GM10266 (cell line): ENCODE data around the gene THSD1.
"Not testable (repeated sequence)": the region's sequence is repeated elsewhere in the genome, so short reads cannot be mapped to it uniquely, and the experiment has no call there.

Source experiments
- DNase-seq: peaks from one replicate; pipeline ENCODE4 v3.0.0; 2012; ENCODE audit errors: extremely low spot score
- TF ChIP-seq, protein P1 (sequence below): IDR thresholded peaks from 2 replicates; pipeline ENCODE4 v1.5.1; 2012; ENCODE audit warnings: mild to moderate bottlenecking, low read depth; ENCODE audit not compliant: control insufficient read depth, insufficient read depth; ENCODE audit errors: missing control alignments

Gene THSD1

DNA sequence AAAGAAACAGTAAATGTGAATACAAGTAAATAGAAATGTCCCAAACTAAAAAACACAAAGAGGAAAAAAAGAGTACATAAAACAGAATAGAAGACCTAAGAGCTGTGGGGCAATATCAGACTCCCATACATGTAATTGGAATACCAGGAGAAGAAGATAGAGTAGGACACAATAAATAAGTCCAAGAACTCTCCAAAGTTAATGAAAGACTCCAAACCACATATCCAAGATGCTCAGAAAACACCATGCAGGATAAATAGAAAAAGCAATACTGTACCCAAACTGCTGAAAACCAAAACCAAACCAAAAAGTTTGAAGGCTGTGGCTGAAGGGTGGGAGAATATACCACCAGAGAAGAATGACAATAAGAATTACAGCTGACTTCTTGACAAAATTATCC lies 18.3 kb downstream of the THSD1 start:
- no peak for DNase-seq
- TF ChIP-seq, protein P1, sequence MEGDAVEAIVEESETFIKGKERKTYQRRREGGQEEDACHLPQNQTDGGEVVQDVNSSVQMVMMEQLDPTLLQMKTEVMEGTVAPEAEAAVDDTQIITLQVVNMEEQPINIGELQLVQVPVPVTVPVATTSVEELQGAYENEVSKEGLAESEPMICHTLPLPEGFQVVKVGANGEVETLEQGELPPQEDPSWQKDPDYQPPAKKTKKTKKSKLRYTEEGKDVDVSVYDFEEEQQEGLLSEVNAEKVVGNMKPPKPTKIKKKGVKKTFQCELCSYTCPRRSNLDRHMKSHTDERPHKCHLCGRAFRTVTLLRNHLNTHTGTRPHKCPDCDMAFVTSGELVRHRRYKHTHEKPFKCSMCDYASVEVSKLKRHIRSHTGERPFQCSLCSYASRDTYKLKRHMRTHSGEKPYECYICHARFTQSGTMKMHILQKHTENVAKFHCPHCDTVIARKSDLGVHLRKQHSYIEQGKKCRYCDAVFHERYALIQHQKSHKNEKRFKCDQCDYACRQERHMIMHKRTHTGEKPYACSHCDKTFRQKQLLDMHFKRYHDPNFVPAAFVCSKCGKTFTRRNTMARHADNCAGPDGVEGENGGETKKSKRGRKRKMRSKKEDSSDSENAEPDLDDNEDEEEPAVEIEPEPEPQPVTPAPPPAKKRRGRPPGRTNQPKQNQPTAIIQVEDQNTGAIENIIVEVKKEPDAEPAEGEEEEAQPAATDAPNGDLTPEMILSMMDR = no peak

DNA sequence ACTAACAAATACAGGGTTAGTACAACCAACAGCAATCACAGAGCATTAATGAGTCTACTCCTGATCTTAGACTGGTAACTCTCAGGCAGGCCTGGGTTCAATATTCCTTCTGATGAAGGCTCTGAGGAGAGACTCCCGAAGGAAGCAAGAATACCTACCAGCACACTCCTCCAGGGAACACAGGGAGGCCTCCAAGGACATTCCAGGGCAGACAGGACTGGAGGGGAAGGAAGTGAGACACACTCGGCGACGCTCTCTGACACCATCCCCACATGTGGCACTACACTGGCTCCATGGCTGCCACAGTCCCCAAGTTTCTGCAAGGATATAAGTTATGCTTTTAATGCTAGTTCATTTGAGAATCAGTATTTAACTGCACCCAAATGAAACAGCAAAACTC lies 20.1 kb downstream of the THSD1 start:
- TF ChIP-seq, protein P1 = no peak
- DNase-seq = no peak

DNA sequence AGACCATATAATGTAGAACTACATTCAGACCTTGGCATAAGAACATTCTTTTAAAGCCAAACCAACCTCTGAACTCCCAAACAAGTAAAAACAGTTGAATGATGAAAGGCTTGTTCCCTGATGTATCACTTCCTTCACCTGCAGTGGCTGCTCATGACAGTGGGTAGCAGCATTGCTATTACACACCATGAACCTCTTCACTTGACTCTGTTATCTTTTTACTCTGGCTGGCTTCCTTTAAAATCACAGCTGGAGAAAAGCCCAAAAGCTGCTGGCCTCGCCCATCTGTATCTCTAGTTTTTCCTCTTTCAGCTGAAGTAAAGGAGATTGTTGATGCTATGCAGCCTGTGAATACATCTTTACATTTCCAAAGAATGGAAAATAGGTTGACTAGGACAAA lies 22.6 kb downstream of the THSD1 start:
- no peak for DNase-seq
- TF ChIP-seq, protein P1 = no peak

DNA sequence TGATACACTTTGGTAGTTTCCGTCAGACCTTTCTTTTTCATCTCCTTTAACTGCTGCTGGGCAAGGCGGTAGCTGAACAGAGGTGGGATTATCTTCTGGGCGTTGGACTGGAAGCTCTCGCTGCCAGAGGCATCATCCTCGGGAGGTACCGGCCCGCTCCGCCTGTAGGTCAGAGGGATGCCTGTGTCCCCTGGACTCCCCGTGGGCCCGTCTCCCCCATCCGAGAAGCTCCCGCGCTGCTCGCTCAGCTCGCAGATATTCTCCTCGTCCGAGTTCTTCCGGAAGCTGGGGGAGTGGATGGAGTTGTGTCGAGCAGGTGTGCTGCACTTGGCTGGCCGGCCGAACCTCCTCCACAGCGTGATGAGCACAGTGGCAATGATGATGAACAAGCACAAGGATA lies 27.7 kb downstream of the THSD1 start:
- TF ChIP-seq, protein P1 = no peak
- DNase-seq = no peak

DNA sequence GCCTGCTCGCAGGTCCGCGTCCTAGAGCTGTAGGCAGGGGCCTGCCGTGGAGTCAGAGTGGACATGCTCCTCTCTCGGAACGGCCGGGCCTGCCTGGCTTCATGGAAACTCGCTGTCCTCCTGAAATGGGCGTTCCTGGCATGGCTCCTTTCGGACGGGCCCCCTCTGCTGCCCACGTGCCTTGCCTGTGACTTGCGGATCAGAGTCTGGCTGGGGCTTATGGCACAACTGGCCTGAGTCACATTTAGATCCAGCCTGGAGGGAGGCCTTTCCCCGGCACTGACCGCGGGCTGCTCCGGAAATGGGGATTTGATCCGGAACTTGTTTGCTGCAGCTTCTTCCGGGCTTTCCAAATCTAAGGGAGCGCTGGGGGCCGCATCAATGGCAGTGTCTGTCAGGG lies 28.1 kb downstream of the THSD1 start:
- no peak for DNase-seq
- TF ChIP-seq, protein P1 = no peak

DNA sequence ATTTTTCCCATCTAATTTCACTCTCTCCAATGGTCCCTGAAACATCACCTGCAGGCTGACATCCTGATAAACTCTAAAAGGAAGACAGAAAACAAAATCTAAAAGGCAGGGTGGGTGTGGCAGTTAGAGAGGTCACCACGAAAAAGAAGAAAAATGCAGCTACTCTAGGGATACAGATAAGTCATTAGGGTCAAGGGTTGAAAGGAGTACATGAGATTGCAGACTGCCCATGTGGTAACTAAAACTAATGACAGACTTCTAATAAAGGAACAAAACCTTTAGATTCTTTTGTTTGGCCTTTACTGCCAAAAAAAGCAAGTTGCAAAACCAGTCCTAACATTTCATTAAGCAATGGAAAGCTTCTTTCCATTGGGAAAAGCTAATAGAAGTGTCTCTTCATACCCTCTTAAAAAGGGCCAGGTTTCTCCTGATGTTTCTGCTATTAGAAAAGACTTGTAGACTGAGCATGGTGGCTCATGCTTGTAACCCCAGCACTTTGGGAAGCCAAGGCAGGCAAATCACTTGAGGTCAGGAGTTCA lies 31.0 kb downstream of the THSD1 start:
- no peak for DNase-seq
- TF ChIP-seq, protein P1 = no peak

DNA sequence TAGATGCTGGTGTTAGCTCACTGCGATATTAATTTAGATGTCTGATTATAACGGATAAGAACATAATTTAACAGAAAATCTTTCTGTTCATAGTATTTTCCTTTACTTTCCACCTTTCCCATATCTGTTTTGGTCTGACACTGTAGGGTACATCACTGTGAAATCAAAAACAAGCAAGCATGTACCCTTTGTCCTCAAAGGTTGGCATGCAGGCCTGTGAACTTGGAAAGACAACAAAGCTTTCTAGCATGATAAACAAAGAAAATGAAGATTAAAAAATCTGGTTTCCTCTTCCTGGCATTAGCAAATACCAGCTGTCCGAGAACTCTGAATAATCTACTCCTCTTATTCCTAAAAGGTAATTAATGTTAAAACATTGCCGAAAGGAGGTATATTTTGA lies 31.6 kb downstream of the THSD1 start:
- no peak for DNase-seq
- TF ChIP-seq, protein P1 = no peak

DNA sequence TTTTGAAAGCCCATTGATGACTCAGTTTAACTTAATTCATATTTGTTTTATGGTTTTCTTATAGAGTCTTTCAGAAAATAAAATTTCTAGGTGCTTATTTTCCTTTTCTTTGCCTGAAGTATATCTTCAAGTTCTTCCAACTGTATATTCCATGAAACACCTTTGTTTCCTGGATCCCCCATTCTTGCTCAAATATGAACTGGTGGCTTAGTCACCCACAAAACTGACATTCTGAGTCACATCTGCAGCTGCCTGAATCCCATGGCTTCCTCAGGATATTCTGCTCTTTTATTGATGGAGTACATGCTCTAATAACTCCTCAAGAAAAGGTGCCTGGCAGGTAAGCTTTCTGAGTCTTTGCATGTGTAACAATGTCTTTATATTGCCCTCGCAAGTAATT lies 32.7 kb downstream of the THSD1 start:
- not testable (repeated sequence) for DNase-seq
